Activated naive CD4-positive, alpha-beta T cell treated with anti-CD3 and anti-CD28 coated beads, Interleukin-2, amount 50 U/mL, for 72 hours (primary cell): ENCODE results near the gene DNAAF8. TPM values are rescaled to one million over a fixed set of nuclear protein-coding genes. Genes with fewer than 3 reads are reported as not detected.
A peak's percentile ranks its signal among the peaks of the same experiment; 100 is the strongest.
"Not testable (repeated sequence)": the region's sequence is repeated elsewhere in the genome, so short reads cannot be mapped to it uniquely, and the experiment has no call there.

Source experiments
- ATAC-seq, 2 donors: fragments of 150-1000 bp; cut with Tn5 transposase; 2 replicates each; pipeline ENCODE4 v1.10.0; 2021; ENCODE audit warnings: mild to moderate bottlenecking in 2 of 2, moderate library complexity in 2 of 2
- DNase-seq, 2 donors: peaks; one replicate each; pipeline ENCODE4 v3.0.0; 2021 to 2022; ENCODE audit warnings: low spot score in 2 of 2
- H3K27ac Mint-ChIP-seq, 2 donors: one replicate each; pipeline ENCODE4 v1.8.0; 2022; ENCODE audit warnings: mild to moderate bottlenecking in 2 of 2, mixed read lengths in 2 of 2
- H3K36me3 Mint-ChIP-seq, 2 donors: one replicate each; pipeline ENCODE4 v1.8.0; 2022; ENCODE audit warnings: mixed read lengths in 2 of 2
- H3K9me3 Mint-ChIP-seq, 2 donors: one replicate each; pipeline ENCODE4 v1.8.0; 2022; ENCODE audit warnings: mixed read lengths in 2 of 2
- total RNA-seq, 2 donors: library from RNA; stranded (reverse); gene quantifications; one replicate each; pipeline ENCODE4 v1.2.3, GENCODE V29; 2022

Gene DNAAF8
- total RNA-seq, 2 donors from 2014 or later, result 0.09 TPM; not detected in 1

GRCh38 chr16:4780235-4780634, 45.9 kb downstream of the DNAAF8 start:
- Mint-ChIP-seq H3K36me3 (no peaks in the 10 kb centered on the region), H3K9me3 (no peaks in the 10 kb centered on the region), H3K27ac (no peak overlapping the region)
- ATAC-seq (no peak), DNase-seq (no peak)

- Mint-ChIP-seq H3K9me3 (no peaks in the 10 kb centered on the region), H3K27ac (no peak overlapping the region), H3K36me3 (no peaks in the 10 kb centered on the region)
- ATAC-seq (no peak), DNase-seq (no peak)
Observed at GRCh38 chr16:4783251-4783950, 49.1 kb downstream of the DNAAF8 start.

GRCh38 chr16:4783951-4784336, 49.6 kb downstream of the DNAAF8 start:
- no peaks in the 10 kb centered on the region for H3K36me3 Mint-ChIP-seq
- H3K27ac Mint-ChIP-seq, result no peak overlapping the region
- H3K9me3 Mint-ChIP-seq, result no peaks in the 10 kb centered on the region
- ATAC-seq (no peak), DNase-seq (no peak)

- DNase-seq, H3K36me3 Mint-ChIP-seq, H3K27ac Mint-ChIP-seq, H3K9me3 Mint-ChIP-seq, ATAC-seq: not testable (repeated sequence)
Observed at GRCh38 chr16:4784444-4784987, 50.2 kb downstream of the DNAAF8 start.

GRCh38 chr16:4785758-4786433, 51.6 kb downstream of the DNAAF8 start:
- Mint-ChIP-seq H3K36me3 (no peaks in the 10 kb centered on the region), H3K9me3 (no peaks in the 10 kb centered on the region), H3K27ac (no peak overlapping the region)
- DNase-seq (no peak), ATAC-seq (no peak)

- H3K9me3 Mint-ChIP-seq, result no peaks in the 10 kb centered on the region
- DNase-seq (no peak), ATAC-seq (no peak)
- no peaks in the 10 kb centered on the region for H3K36me3 Mint-ChIP-seq
- H3K27ac Mint-ChIP-seq, result no peak overlapping the region
Observed at GRCh38 chr16:4787068-4787467, 52.7 kb downstream of the DNAAF8 start.

GRCh38 chr16:4787627-4788482, 53.5 kb downstream of the DNAAF8 start, which contains the start of gene SEPTIN12:
TSS of gene SEPTIN12 (minus strand) at chr16:4788345. CDS start at chr16:4787645, 700 bp downstream.
- ATAC-seq, result no peak
- Mint-ChIP-seq H3K27ac (peak within 1 kb of the TSS in 1 of 2 donors; percentile 11), H3K9me3 (no peaks in the 10 kb centered on the region), H3K36me3 (no peaks in the 10 kb centered on the region)
- DNase-seq, result no peak

GRCh38 chr16:4788489-4788889, 54.2 kb downstream of the DNAAF8 start:
- no peak for DNase-seq
- no peak for ATAC-seq
- H3K36me3 Mint-ChIP-seq, result no peaks in the 10 kb centered on the region

GRCh38 chr16:4788910-4789309, 54.6 kb downstream of the DNAAF8 start:
- no peak for DNase-seq
- Mint-ChIP-seq H3K9me3 (no peaks in the 10 kb centered on the region), H3K36me3 (no peaks in the 10 kb centered on the region), H3K27ac (no peak overlapping the region)
- ATAC-seq, result no peak

More at GRCh38 chr16:4788489-4788889, 54.2 kb downstream of the DNAAF8 start:
- Mint-ChIP-seq H3K9me3 (no peaks in the 10 kb centered on the region), H3K27ac (no peak overlapping the region)

- Mint-ChIP-seq H3K36me3 (no peaks in the 10 kb centered on the region), H3K9me3 (no peaks in the 10 kb centered on the region), H3K27ac (no peak overlapping the region)
- DNase-seq (no peak), ATAC-seq (no peak)
Observed at GRCh38 chr16:4790261-4790660, 55.9 kb downstream of the DNAAF8 start.

- no peak overlapping the region for H3K27ac Mint-ChIP-seq
- H3K9me3 Mint-ChIP-seq, result no peaks in the 10 kb centered on the region
- ATAC-seq (peak in 1 of 2 donors; percentile 75), DNase-seq (no peak)
- no peaks in the 10 kb centered on the region for H3K36me3 Mint-ChIP-seq
Observed at GRCh38 chr16:4790871-4791270, 56.5 kb downstream of the DNAAF8 start.

GRCh38 chr16:4792951-4793513, 58.7 kb downstream of the DNAAF8 start:
- no peaks in the 10 kb centered on the region for H3K36me3 Mint-ChIP-seq
- no peaks in the 10 kb centered on the region for H3K9me3 Mint-ChIP-seq
- DNase-seq (no peak), ATAC-seq (no peak)
- H3K27ac Mint-ChIP-seq, result peak overlapping the region in 1 of 2 donors; percentile 44

- no peak for ATAC-seq
- DNase-seq, result no peak
- H3K9me3 Mint-ChIP-seq, result no peaks in the 10 kb centered on the region
- H3K36me3 Mint-ChIP-seq, result no peaks in the 10 kb centered on the region
- H3K27ac Mint-ChIP-seq, result no peak within 1 kb of the TSS
Observed at GRCh38 chr16:4795181-4795827, 61.0 kb downstream of the DNAAF8 start, which contains the start of gene SMIM22. TSS of gene SMIM22 (plus strand) at chr16:4795369. CDS start at chr16:4795735, 366 bp downstream.

GRCh38 chr16:4795828-4796572, 61.7 kb downstream of the DNAAF8 start:
- no peak overlapping the region for H3K27ac Mint-ChIP-seq
- ATAC-seq, result no peak
- H3K9me3 Mint-ChIP-seq, result no peaks in the 10 kb centered on the region
- H3K36me3 Mint-ChIP-seq, result no peaks in the 10 kb centered on the region
- no peak for DNase-seq

- H3K9me3 Mint-ChIP-seq, result no peaks in the 10 kb centered on the region
- no peaks in the 10 kb centered on the region for H3K36me3 Mint-ChIP-seq
- DNase-seq, result no peak
- H3K27ac Mint-ChIP-seq, result peak overlapping the region in 1 of 2 donors; percentile 51
- ATAC-seq, result no peak
Observed at GRCh38 chr16:4796982-4797804, 62.9 kb downstream of the DNAAF8 start.
